ENCODE results near the gene HERPUD1. TPM values are rescaled to one million over a fixed set of nuclear protein-coding genes. Genes with fewer than 3 reads are reported as not detected.

HERPUD1 gene
- total and polyA plus RNA-seq, 2 of the 8 experiments (the other 6 are each of a cell fraction or from before 2014, with no cell fraction given): 23.3 to 34.7 TPM

DNA sequence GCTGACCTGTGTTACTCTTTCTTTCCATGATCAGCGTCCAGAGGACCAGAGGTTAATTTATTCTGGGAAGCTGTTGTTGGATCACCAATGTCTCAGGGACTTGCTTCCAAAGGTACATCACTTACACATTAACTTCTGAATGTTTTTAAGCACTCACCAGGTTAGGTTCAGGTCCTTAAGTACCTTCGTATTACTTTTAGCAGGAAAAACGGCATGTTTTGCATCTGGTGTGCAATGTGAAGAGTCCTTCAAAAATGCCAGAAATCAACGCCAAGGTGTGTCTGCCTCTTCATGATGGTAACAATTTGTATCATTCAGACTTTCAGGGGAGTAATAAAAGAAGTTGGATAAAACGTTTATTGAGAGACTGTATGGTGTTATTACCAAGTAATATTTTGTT lies 3.3 kb downstream of the HERPUD1 start (continued):
- TF ChIP-seq, protein P1, sequence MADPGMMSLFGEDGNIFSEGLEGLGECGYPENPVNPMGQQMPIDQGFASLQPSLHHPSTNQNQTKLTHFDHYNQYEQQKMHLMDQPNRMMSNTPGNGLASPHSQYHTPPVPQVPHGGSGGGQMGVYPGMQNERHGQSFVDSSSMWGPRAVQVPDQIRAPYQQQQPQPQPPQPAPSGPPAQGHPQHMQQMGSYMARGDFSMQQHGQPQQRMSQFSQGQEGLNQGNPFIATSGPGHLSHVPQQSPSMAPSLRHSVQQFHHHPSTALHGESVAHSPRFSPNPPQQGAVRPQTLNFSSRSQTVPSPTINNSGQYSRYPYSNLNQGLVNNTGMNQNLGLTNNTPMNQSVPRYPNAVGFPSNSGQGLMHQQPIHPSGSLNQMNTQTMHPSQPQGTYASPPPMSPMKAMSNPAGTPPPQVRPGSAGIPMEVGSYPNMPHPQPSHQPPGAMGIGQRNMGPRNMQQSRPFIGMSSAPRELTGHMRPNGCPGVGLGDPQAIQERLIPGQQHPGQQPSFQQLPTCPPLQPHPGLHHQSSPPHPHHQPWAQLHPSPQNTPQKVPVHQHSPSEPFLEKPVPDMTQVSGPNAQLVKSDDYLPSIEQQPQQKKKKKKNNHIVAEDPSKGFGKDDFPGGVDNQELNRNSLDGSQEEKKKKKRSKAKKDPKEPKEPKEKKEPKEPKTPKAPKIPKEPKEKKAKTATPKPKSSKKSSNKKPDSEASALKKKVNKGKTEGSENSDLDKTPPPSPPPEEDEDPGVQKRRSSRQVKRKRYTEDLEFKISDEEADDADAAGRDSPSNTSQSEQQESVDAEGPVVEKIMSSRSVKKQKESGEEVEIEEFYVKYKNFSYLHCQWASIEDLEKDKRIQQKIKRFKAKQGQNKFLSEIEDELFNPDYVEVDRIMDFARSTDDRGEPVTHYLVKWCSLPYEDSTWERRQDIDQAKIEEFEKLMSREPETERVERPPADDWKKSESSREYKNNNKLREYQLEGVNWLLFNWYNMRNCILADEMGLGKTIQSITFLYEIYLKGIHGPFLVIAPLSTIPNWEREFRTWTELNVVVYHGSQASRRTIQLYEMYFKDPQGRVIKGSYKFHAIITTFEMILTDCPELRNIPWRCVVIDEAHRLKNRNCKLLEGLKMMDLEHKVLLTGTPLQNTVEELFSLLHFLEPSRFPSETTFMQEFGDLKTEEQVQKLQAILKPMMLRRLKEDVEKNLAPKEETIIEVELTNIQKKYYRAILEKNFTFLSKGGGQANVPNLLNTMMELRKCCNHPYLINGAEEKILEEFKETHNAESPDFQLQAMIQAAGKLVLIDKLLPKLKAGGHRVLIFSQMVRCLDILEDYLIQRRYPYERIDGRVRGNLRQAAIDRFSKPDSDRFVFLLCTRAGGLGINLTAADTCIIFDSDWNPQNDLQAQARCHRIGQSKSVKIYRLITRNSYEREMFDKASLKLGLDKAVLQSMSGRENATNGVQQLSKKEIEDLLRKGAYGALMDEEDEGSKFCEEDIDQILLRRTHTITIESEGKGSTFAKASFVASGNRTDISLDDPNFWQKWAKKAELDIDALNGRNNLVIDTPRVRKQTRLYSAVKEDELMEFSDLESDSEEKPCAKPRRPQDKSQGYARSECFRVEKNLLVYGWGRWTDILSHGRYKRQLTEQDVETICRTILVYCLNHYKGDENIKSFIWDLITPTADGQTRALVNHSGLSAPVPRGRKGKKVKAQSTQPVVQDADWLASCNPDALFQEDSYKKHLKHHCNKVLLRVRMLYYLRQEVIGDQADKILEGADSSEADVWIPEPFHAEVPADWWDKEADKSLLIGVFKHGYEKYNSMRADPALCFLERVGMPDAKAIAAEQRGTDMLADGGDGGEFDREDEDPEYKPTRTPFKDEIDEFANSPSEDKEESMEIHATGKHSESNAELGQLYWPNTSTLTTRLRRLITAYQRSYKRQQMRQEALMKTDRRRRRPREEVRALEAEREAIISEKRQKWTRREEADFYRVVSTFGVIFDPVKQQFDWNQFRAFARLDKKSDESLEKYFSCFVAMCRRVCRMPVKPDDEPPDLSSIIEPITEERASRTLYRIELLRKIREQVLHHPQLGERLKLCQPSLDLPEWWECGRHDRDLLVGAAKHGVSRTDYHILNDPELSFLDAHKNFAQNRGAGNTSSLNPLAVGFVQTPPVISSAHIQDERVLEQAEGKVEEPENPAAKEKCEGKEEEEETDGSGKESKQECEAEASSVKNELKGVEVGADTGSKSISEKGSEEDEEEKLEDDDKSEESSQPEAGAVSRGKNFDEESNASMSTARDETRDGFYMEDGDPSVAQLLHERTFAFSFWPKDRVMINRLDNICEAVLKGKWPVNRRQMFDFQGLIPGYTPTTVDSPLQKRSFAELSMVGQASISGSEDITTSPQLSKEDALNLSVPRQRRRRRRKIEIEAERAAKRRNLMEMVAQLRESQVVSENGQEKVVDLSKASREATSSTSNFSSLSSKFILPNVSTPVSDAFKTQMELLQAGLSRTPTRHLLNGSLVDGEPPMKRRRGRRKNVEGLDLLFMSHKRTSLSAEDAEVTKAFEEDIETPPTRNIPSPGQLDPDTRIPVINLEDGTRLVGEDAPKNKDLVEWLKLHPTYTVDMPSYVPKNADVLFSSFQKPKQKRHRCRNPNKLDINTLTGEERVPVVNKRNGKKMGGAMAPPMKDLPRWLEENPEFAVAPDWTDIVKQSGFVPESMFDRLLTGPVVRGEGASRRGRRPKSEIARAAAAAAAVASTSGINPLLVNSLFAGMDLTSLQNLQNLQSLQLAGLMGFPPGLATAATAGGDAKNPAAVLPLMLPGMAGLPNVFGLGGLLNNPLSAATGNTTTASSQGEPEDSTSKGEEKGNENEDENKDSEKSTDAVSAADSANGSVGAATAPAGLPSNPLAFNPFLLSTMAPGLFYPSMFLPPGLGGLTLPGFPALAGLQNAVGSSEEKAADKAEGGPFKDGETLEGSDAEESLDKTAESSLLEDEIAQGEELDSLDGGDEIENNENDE (IDR thresholded peaks at IDR 0.05; ENCODE audit: insufficient replicate concordance, low read length): no peak
- no peak for TF ChIP-seq SAP30 (IDR thresholded peaks at IDR 0.05; ENCODE audit: insufficient read depth, insufficient replicate concordance, low read length)
